Suprapubic skin (tissue), 4 donors: Measurements from ENCODE around the gene AUTS2. TPM values are rescaled to one million over a fixed set of nuclear protein-coding genes. Genes with fewer than 3 reads are reported as not detected.
A peak's percentile ranks its signal among the peaks of the same experiment; 100 is the strongest.

Source experiments
- DNase-seq, 2 donors: peaks; one replicate each; pipeline ENCODE4 v3.0.0-alpha.2; 2019; ENCODE audit warnings: low spot score in 2 of 2
- H3K27ac ChIP-seq: fragments of 200-600 bp; sonication (generic); one replicate; pipeline ENCODE4 v1.5.1; 2019
- H3K27me3 ChIP-seq: fragments of 200-600 bp; sonication (generic); one replicate; pipeline ENCODE4 v1.5.1; 2019
- H3K36me3 ChIP-seq: fragments of 200-600 bp; sonication (generic); one replicate; pipeline ENCODE4 v1.5.1; 2019
- H3K4me1 ChIP-seq: fragments of 200-600 bp; sonication (generic); one replicate; pipeline ENCODE4 v1.5.1; 2019
- H3K4me3 ChIP-seq: fragments of 200-600 bp; sonication (generic); one replicate; pipeline ENCODE4 v1.5.1; 2019; ENCODE audit warnings: mild to moderate bottlenecking
- H3K9me3 ChIP-seq: fragments of 200-600 bp; sonication (generic); one replicate; pipeline ENCODE4 v1.5.1; 2019
- EP300 ChIP-seq: sonication (generic); formaldehyde crosslinking; IDR thresholded peaks from one replicate; pipeline ENCODE4 v1.6.1; 2017; ENCODE audit warnings: antibody characterized with exemption
- POLR2A ChIP-seq, 2 donors: fragments of 450-650 bp; IDR thresholded peaks; one replicate each; pipeline ENCODE4 v1.6.1; 2017; ENCODE audit warnings: antibody characterized with exemption in 2 of 2, mild to moderate bottlenecking in 2 of 2, moderate library complexity in 2 of 2
- POLR2AphosphoS5 ChIP-seq, 3 donors: sonication (generic); formaldehyde crosslinking; IDR thresholded peaks; one replicate each; pipeline ENCODE4 v1.6.1; 2017; ENCODE audit warnings: antibody characterized with exemption in 3 of 3
- WGBS: methylation state at CpG from one replicate; pipeline ENCODE4 v1.1.5; 2018; 5-methylcytosine and 5-hydroxymethylcytosine counted together
- total RNA-seq, 4 donors: library from RNA; depleted of rRNA; stranded (reverse); fragments of >200 nt; gene quantifications; one replicate each; pipeline ENCODE4 v1.1.0, GENCODE V29; 2016
- TF ChIP-seq, protein P1 (sequence below), 2 donors: fragments of 200-600 bp in 1 of 2; fragments of 450-650 bp in 1 of 2; sonication (generic) in 1 of 2; IDR thresholded peaks; one replicate each; pipeline ENCODE4 v1.5.1; 2016 to 2019; ENCODE audit warnings: antibody characterized with exemption in 2 of 2, mild to moderate bottlenecking in 1 of 2, moderate library complexity in 1 of 2

AUTS2 gene
- total RNA-seq, 4 donors from 2014 or later = 31.0 to 102 (median 56.4) TPM

DNA sequence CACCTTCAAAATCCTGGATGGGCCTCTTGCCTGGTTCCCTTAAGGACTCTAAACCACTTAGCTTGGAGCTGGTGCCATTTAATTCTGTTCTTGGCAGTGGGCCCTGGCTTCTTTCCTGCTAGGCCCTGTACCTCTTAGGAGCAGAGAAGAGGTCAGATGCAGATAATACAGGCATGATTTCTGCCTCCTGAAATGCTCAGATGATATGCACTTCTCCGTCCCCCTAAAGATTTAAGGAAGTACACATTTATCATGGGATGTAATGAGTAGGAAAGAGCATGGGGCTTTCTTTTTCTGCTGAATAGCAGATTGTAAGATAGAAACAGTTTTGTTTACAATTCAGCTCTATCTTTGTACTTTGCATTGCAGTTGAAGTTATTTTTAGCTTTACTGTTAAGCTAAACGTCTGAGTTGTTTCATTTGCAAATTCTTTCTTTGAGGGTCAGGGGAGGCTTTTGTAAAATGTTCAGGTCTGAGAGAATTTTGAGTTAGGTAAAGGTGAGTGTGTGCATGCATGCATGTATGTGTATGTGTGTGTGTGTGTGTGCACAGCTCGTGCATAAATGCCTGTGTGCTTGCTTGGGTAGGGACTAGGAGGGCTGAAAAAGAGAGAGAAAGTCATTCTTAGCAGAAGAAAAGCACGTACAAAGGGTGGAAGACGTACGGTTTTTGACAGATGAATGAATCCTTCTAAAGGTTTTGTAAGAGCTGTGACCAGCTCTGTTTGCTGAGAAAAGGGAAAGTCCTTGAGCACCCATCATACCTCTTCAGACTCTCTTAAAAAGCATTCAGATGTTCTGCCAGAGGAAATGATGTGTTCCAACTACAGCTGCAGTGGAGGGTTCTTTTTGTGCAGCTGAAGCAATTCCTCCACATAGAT is 364.2 kb downstream of the AUTS2 start:
- Histone ChIP-seq H3K9me3 (no peaks in the 10 kb centered on the region), H3K4me3 (no peak overlapping the region), H3K4me1 (peaks cover 14% of the 10 kb centered on the region), H3K36me3 (no peaks in the 10 kb centered on the region), H3K27me3 (no peaks in the 10 kb centered on the region), H3K27ac (no peak overlapping the region)
- TF ChIP-seq POLR2A (IDR thresholded peaks at IDR 0.05) (no peak), POLR2AphosphoS5 (IDR thresholded peaks at IDR 0.05) (no peak)
- WGBS = 52% methylated on average over 6 of the region's 6 CpGs
- DNase-seq = no peak

DNA sequence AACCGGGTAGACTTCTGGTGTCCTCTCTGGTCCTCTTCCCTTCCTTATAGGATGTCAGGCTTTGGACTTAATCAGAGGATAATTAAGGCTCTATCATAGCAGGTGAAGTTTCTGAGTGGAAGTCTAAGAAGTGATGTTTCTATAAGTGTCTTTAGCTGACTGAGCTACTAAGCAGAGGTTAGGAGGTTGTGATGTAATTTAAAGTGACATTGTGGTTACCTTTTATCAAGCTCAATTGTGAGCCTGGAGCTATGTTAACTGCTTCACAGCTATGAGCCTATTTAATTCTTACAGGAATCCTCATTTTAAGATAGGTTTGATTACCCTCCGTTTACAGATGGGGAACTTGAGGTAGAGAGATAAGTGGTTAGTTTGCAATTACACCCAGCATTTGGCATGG is 365.1 kb downstream of the AUTS2 start:
- Histone ChIP-seq H3K4me3 (no peak overlapping the region), H3K9me3 (no peaks in the 10 kb centered on the region), H3K36me3 (no peaks in the 10 kb centered on the region), H3K27me3 (no peaks in the 10 kb centered on the region), H3K27ac (no peak overlapping the region), H3K4me1 (peaks cover 14% of the 10 kb centered on the region)
- no peak for TF ChIP-seq EP300
- no peak for TF ChIP-seq POLR2AphosphoS5 (IDR thresholded peaks at IDR 0.05)
- TF ChIP-seq, protein P1, sequence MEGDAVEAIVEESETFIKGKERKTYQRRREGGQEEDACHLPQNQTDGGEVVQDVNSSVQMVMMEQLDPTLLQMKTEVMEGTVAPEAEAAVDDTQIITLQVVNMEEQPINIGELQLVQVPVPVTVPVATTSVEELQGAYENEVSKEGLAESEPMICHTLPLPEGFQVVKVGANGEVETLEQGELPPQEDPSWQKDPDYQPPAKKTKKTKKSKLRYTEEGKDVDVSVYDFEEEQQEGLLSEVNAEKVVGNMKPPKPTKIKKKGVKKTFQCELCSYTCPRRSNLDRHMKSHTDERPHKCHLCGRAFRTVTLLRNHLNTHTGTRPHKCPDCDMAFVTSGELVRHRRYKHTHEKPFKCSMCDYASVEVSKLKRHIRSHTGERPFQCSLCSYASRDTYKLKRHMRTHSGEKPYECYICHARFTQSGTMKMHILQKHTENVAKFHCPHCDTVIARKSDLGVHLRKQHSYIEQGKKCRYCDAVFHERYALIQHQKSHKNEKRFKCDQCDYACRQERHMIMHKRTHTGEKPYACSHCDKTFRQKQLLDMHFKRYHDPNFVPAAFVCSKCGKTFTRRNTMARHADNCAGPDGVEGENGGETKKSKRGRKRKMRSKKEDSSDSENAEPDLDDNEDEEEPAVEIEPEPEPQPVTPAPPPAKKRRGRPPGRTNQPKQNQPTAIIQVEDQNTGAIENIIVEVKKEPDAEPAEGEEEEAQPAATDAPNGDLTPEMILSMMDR (IDR thresholded peaks at IDR 0.05) = no peak
- no peak for TF ChIP-seq POLR2A (IDR thresholded peaks at IDR 0.05)
- no peak for DNase-seq
- 88% methylated on average over 2 of the region's 2 CpGs for WGBS

DNA sequence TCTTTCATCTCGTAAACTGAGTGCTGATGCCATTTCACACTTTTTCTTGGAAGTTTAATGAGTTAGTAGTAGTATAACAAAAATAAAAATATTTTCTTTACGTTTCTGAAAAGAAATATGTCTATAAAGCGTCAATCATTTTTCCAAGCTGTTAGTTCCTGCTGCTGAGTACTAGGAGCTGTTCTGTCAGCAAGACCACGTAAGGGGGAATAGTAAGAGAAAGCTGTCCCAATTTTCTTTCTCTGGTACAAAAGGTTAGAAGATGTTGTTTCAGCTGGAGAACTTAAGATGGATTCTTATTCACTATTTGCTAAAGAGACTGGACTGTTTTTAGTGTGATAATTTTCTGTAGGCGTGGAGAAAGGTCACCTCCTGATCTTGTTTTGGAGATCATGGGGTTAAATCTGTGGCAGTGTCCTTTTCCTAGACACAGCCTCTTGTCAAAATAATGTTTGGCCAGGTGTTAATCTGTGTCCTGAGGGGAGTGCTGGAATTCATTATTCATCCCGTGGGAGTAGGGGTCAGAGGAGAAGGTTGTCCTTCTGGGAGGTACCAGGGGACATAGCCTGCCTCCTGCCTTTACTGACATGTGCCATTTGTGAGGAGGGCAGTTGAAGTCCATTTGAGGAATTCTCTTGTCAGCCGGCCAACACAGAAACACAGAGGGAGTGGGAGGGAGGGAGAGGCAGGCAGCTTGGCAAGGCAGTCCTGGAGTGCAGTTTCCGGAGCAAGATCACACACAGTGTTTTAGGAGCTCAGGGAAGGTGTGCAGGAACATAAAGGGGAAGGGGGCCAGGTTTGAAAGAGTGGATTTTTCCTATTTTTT is 368.7 kb downstream of the AUTS2 start:
- Histone ChIP-seq H3K9me3 (no peaks in the 10 kb centered on the region), H3K36me3 (no peaks in the 10 kb centered on the region), H3K27ac (no peak overlapping the region), H3K4me1 (peaks cover 14% of the 10 kb centered on the region), H3K4me3 (peak overlapping the region; percentile 9), H3K27me3 (no peaks in the 10 kb centered on the region)
- TF ChIP-seq POLR2A (IDR thresholded peaks at IDR 0.05) (no peak), EP300 (no peak), POLR2AphosphoS5 (IDR thresholded peaks at IDR 0.05) (no peak)
- TF ChIP-seq, protein P1 (IDR thresholded peaks at IDR 0.05) = no peak
- DNase-seq = no peak
- WGBS = 67% methylated on average over 8 of the region's 8 CpGs

DNA sequence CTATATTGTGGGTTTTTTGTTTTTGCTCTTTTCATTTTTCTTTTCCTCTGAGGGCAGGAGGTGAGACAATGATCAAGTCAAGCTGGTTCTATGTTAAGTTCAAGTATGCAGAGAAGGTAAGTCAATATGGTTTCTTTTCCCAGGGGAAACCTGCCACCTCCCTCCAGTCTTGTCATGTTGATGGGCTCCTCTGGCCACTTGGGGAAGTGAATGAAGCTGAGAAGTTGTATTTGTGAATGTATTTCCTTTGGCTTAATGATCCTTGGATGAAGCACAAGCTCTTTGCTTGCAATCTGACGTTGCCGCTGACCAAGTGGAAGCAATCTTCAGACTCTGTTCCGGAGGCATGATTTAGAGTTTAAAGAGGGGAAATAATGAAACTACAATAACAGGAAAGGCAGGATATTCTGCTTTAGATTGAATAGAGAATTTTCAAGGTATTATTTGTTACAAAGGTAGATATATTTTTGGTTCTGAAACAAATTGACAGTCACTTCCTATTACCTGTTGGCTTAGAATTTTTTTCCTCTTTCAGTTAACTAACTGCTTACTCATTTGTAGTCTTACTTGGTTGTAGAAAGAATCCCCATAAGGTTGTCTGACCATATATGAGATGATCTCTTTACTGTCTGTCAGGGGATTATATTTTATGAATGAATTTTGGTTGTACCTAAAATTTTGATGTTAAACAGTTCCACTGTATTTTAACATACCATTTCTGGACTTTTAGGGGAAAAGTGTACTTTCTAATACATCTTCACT is 369.6 kb downstream of the AUTS2 start:
- Histone ChIP-seq H3K9me3 (no peaks in the 10 kb centered on the region), H3K36me3 (no peaks in the 10 kb centered on the region), H3K27me3 (no peaks in the 10 kb centered on the region), H3K4me1 (peaks cover 6% of the 10 kb centered on the region), H3K4me3 (peak overlapping the region; percentile 9), H3K27ac (no peak overlapping the region)
- WGBS = 75% methylated on average over 3 of the region's 3 CpGs
- no peak for DNase-seq
- TF ChIP-seq EP300 = no peak
- TF ChIP-seq, protein P1 (IDR thresholded peaks at IDR 0.05) = no peak
- TF ChIP-seq POLR2AphosphoS5 (IDR thresholded peaks at IDR 0.05) = no peak

DNA sequence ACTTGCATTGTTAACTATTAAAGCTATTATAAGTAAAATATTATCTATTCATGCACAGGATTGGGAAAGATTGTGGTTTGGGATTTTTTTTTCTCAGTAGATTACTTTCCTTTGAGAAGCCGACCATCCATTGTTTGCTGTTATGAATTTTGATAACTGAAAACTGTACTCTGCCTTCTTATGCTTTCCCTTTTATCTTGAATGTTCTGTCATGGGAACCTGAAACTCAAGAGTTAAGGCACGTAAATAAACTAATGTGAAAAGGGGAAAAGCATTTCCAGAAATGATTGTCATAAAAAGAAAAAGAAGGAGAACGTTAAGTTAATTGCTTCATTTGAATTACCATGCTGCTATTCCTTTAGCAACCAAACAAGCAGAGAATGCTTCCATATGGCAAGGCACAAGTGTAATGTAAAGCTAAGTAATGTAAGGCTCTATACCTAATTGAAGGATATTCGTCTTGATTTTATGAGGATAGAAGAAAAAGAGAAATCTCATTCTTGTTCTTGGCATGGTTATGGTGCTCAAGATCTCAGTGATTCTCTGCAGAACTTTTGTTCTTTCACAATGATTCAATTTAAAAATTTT is 370.8 kb downstream of the AUTS2 start:
- DNase-seq = no peak
- TF ChIP-seq EP300 (no peak), POLR2A (IDR thresholded peaks at IDR 0.05) (no peak), POLR2AphosphoS5 (IDR thresholded peaks at IDR 0.05) (no peak)
- TF ChIP-seq, protein P1 (IDR thresholded peaks at IDR 0.05) = no peak
- WGBS = 78% methylated on average over 4 of the region's 4 CpGs

More for the DNA sequence above, 370.8 kb downstream of the AUTS2 start:
- H3K4me1 ChIP-seq = peaks cover 5% of the 10 kb centered on the region
- H3K9me3 ChIP-seq = no peaks in the 10 kb centered on the region
- no peak overlapping the region for H3K4me3 ChIP-seq
- H3K27me3 ChIP-seq = no peaks in the 10 kb centered on the region
- no peaks in the 10 kb centered on the region for H3K36me3 ChIP-seq
- H3K27ac ChIP-seq = no peak overlapping the region
